Breast epithelium (tissue), 3 donors: ENCODE data around the gene CATSPER3.

Experiments
- CTCF ChIP-seq, 3 donors: fragments of 450-650 bp; IDR thresholded peaks; one replicate each; pipeline ENCODE4 v1.5.1; 2016 to 2017; ENCODE audit warnings: antibody characterized with exemption in 3 of 3, mild to moderate bottlenecking in 3 of 3, moderate library complexity in 3 of 3
- POLR2A ChIP-seq: fragments of 450-650 bp; IDR thresholded peaks from one replicate; pipeline ENCODE4 v1.6.1; 2016; ENCODE audit warnings: antibody characterized with exemption, mild to moderate bottlenecking, moderate library complexity
- POLR2AphosphoS5 ChIP-seq, 3 donors: sonication (generic); formaldehyde crosslinking; IDR thresholded peaks; one replicate each; pipeline ENCODE4 v1.6.1; 2017; ENCODE audit warnings: antibody characterized with exemption in 3 of 3

DNA sequence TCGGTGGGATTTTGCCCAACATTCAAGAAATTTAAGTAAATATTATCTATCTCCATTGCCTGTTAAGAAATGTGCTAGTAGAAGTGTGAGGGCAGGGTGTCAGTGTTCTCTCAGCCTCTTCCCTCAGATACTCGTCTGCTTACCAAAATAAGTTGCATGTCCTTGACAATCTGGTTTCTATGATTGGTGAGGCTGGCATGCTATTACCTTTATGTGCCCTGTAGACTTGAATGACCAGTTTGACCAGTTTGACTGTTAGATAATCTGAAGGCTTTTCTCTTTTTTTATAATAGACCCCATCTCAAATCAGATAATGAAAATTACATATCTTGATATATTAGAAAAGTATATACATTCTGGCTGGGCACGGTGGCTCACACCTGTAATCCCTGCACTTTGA, 348 bp downstream of the CATSPER3 start:
- TF ChIP-seq POLR2AphosphoS5 (IDR thresholded peaks at IDR 0.05) (no peak), POLR2A (no peak), CTCF (IDR thresholded peaks at IDR 0.05) (no peak)
